Peyer's patch (tissue), 4 donors: ENCODE measurements around the gene TCF15.

ENCODE experiments used
- CTCF ChIP-seq, 6 experiments: fragments of 450-650 bp in 4 of 6; fragments of 200-600 bp in 2 of 6; sonication (generic) in 1 of 6; IDR thresholded peaks; one replicate each; pipeline ENCODE4 v1.5.1; 2017 to 2019; ENCODE audit warnings: antibody characterized with exemption in 6 of 6, mild to moderate bottlenecking in 3 of 6, moderate library complexity in 1 of 6
- POLR2A ChIP-seq, 2 donors: fragments of 450-650 bp; IDR thresholded peaks; one replicate each; pipeline ENCODE4 v1.5.1; 2017; ENCODE audit warnings: antibody characterized with exemption in 2 of 2, mild to moderate bottlenecking in 2 of 2, moderate library complexity in 2 of 2

GRCh38 chr20:588476-588875 lies 21.6 kb downstream of the TCF15 start:
- TF ChIP-seq CTCF (IDR thresholded peaks at IDR 0.05), result no peak
- TF ChIP-seq POLR2A (IDR thresholded peaks at IDR 0.05), result no peak
